ENCODE results near the gene SPAG16.

Gene SPAG16

GRCh38 chr2:214107726-214108125 lies 823.5 kb downstream of the SPAG16 start:
- no peak for ATAC-seq
- TF ChIP-seq ZFP3 (CRISPR knock-in tag; IDR thresholded peaks at IDR 0.05) (no peak), ESRRG (CRISPR knock-in tag; IDR thresholded peaks at IDR 0.05) (no peak), OSR1 (CRISPR knock-in tag; IDR thresholded peaks at IDR 0.05) (no peak), ZNF8 (CRISPR knock-in tag; IDR thresholded peaks at IDR 0.05) (no peak), TCF4 (CRISPR knock-in tag; IDR thresholded peaks at IDR 0.05; ENCODE audit: borderline replicate concordance) (no peak), CSRNP3 (CRISPR knock-in tag; IDR thresholded peaks at IDR 0.05) (no peak), SNAI2 (CRISPR knock-in tag; IDR thresholded peaks at IDR 0.05) (no peak), TOX (CRISPR knock-in tag; IDR thresholded peaks at IDR 0.05; ENCODE audit: borderline replicate concordance) (no peak), CSDC2 (CRISPR knock-in tag; IDR thresholded peaks at IDR 0.05) (no peak), BACH2 (CRISPR knock-in tag; IDR thresholded peaks at IDR 0.05; ENCODE audit: borderline replicate concordance) (no peak)
- TF ChIP-seq, protein P1, sequence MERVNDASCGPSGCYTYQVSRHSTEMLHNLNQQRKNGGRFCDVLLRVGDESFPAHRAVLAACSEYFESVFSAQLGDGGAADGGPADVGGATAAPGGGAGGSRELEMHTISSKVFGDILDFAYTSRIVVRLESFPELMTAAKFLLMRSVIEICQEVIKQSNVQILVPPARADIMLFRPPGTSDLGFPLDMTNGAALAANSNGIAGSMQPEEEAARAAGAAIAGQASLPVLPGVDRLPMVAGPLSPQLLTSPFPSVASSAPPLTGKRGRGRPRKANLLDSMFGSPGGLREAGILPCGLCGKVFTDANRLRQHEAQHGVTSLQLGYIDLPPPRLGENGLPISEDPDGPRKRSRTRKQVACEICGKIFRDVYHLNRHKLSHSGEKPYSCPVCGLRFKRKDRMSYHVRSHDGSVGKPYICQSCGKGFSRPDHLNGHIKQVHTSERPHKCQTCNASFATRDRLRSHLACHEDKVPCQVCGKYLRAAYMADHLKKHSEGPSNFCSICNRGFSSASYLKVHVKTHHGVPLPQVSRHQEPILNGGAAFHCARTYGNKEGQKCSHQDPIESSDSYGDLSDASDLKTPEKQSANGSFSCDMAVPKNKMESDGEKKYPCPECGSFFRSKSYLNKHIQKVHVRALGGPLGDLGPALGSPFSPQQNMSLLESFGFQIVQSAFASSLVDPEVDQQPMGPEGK (CRISPR knock-in tag; IDR thresholded peaks at IDR 0.05; ENCODE audit: borderline replicate concordance), result no peak
- TF ChIP-seq, protein P2, sequence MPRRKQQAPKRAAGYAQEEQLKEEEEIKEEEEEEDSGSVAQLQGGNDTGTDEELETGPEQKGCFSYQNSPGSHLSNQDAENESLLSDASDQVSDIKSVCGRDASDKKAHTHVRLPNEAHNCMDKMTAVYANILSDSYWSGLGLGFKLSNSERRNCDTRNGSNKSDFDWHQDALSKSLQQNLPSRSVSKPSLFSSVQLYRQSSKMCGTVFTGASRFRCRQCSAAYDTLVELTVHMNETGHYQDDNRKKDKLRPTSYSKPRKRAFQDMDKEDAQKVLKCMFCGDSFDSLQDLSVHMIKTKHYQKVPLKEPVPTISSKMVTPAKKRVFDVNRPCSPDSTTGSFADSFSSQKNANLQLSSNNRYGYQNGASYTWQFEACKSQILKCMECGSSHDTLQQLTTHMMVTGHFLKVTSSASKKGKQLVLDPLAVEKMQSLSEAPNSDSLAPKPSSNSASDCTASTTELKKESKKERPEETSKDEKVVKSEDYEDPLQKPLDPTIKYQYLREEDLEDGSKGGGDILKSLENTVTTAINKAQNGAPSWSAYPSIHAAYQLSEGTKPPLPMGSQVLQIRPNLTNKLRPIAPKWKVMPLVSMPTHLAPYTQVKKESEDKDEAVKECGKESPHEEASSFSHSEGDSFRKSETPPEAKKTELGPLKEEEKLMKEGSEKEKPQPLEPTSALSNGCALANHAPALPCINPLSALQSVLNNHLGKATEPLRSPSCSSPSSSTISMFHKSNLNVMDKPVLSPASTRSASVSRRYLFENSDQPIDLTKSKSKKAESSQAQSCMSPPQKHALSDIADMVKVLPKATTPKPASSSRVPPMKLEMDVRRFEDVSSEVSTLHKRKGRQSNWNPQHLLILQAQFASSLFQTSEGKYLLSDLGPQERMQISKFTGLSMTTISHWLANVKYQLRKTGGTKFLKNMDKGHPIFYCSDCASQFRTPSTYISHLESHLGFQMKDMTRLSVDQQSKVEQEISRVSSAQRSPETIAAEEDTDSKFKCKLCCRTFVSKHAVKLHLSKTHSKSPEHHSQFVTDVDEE (CRISPR knock-in tag; IDR thresholded peaks at IDR 0.05), result no peak

GRCh38 chr2:214108598-214108997 lies 824.3 kb downstream of the SPAG16 start:
- no peak for ATAC-seq
- TF ChIP-seq, protein P2 (CRISPR knock-in tag; IDR thresholded peaks at IDR 0.05), result no peak
- TF ChIP-seq, protein P3, sequence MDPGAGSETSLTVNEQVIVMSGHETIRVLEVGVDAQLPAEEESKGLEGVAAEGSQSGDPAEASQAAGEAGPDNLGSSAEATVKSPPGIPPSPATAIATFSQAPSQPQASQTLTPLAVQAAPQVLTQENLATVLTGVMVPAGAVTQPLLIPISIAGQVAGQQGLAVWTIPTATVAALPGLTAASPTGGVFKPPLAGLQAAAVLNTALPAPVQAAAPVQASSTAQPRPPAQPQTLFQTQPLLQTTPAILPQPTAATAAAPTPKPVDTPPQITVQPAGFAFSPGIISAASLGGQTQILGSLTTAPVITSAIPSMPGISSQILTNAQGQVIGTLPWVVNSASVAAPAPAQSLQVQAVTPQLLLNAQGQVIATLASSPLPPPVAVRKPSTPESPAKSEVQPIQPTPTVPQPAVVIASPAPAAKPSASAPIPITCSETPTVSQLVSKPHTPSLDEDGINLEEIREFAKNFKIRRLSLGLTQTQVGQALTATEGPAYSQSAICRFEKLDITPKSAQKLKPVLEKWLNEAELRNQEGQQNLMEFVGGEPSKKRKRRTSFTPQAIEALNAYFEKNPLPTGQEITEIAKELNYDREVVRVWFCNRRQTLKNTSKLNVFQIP (CRISPR knock-in tag; IDR thresholded peaks at IDR 0.05; ENCODE audit: borderline replicate concordance, low read depth), result no peak
- TF ChIP-seq TOX (CRISPR knock-in tag; IDR thresholded peaks at IDR 0.05; ENCODE audit: borderline replicate concordance), result no peak
- TF ChIP-seq ZNF565 (CRISPR knock-in tag; conservative IDR thresholded peaks at IDR 0.05; ENCODE audit: low read depth), result no peak
- TF ChIP-seq ZC3H10 (CRISPR knock-in tag; IDR thresholded peaks at IDR 0.05), result no peak
- no peak for TF ChIP-seq SNAI2 (CRISPR knock-in tag; IDR thresholded peaks at IDR 0.05)
- no peak for TF ChIP-seq ISL1 (CRISPR knock-in tag; IDR thresholded peaks at IDR 0.05)
- no peak for TF ChIP-seq ARNTL (CRISPR knock-in tag; IDR thresholded peaks at IDR 0.05; ENCODE audit: borderline replicate concordance, low read depth)
- no peak for TF ChIP-seq CSRNP3 (CRISPR knock-in tag; IDR thresholded peaks at IDR 0.05)
- no peak for TF ChIP-seq ZNF8 (CRISPR knock-in tag; IDR thresholded peaks at IDR 0.05)
- no peak for TF ChIP-seq ZNF70 (CRISPR knock-in tag; IDR thresholded peaks at IDR 0.05)
- no peak for TF ChIP-seq ZFP30 (CRISPR knock-in tag; IDR thresholded peaks at IDR 0.05)
- TF ChIP-seq BACH2 (CRISPR knock-in tag; IDR thresholded peaks at IDR 0.05; ENCODE audit: borderline replicate concordance), result no peak
